GM23338 (cell line): ENCODE measurements around the gene XG. TPM values are rescaled to one million over a fixed set of nuclear protein-coding genes. Genes with fewer than 3 reads are reported as not detected.

Experiments used
- ATAC-seq: fragments of 200-7000 bp; cut with Tn5 transposase; 3 replicates; pipeline ENCODE4 v1.9.1; 2020
- DNase-seq: peaks from one replicate; pipeline ENCODE4 v3.0.0-alpha.2; 2015; ENCODE audit warnings: low spot score
- H2AFZ ChIP-seq: fragments of 200-600 bp; sonication (generic); 2 replicates; pipeline ENCODE4 v1.8.0; 2016; ENCODE audit warnings: antibody characterized with exemption, mild to moderate bottlenecking, moderate library complexity
- H3F3A ChIP-seq: fragments of 200-600 bp; sonication (generic); replicated peaks from 2 replicates; pipeline ENCODE4 v1.8.0; 2017; ENCODE audit warnings: antibody characterized with exemption, mixed run types, low read depth
- H3K27ac ChIP-seq: fragments of 200-600 bp; sonication (generic); 2 replicates; pipeline ENCODE4 v1.6.1; 2016; ENCODE audit warnings: low read depth
- H3K27me3 ChIP-seq: fragments of 200-600 bp; sonication (generic); 2 replicates; pipeline ENCODE4 v1.8.0; 2016; ENCODE audit warnings: mild to moderate bottlenecking, mixed run types, moderate library complexity; ENCODE audit not compliant: insufficient read depth
- H3K36me3 ChIP-seq: fragments of 200-600 bp; sonication (generic); 2 replicates; pipeline ENCODE4 v1.8.0; 2016; ENCODE audit warnings: mild to moderate bottlenecking; ENCODE audit not compliant: insufficient read depth
- H3K4me1 ChIP-seq: fragments of 200-600 bp; sonication (generic); 2 replicates; pipeline ENCODE4 v1.8.0; 2016; ENCODE audit warnings: mild to moderate bottlenecking, moderate library complexity; ENCODE audit not compliant: insufficient read depth
- H3K4me2 ChIP-seq: fragments of 200-600 bp; sonication (generic); 2 replicates; pipeline ENCODE4 v1.7.1; 2017; ENCODE audit warnings: mixed run types
- H3K4me3 ChIP-seq: fragments of 200-600 bp; sonication (generic); 2 replicates; pipeline ENCODE4 v1.6.1; 2016; ENCODE audit warnings: mixed run types
- H3K79me2 ChIP-seq: fragments of 200-600 bp; sonication (generic); replicated peaks from 2 replicates; pipeline ENCODE4 v1.8.0; 2017; ENCODE audit warnings: mild to moderate bottlenecking; ENCODE audit not compliant: insufficient read depth
- H3K9me2 ChIP-seq: fragments of 200-600 bp; sonication (generic); 2 replicates; pipeline ENCODE4 v1.8.0; 2017; ENCODE audit not compliant: insufficient read depth
- H4K20me1 ChIP-seq: fragments of 200-600 bp; sonication (generic); replicated peaks from 2 replicates; pipeline ENCODE4 v1.8.0; 2017; ENCODE audit warnings: mild to moderate bottlenecking; ENCODE audit not compliant: insufficient read depth
- H3K27ac Mint-ChIP-seq: 2 replicates; pipeline ENCODE4 v1.8.0; 2020; ENCODE audit warnings: inconsistent platforms, mild to moderate bottlenecking, moderate library complexity, mixed read lengths
- H3K27me3 Mint-ChIP-seq: 3 replicates; pipeline ENCODE4 v1.8.0; 2022; ENCODE audit warnings: low read depth, mild to moderate bottlenecking, moderate library complexity, mixed read lengths, inconsistent platforms; ENCODE audit not compliant: insufficient read depth, poor library complexity
- H3K36me3 Mint-ChIP-seq: 3 replicates; pipeline ENCODE4 v1.8.0; 2021; ENCODE audit warnings: low read depth, mild to moderate bottlenecking, inconsistent platforms, moderate library complexity, mixed read lengths
- H3K4me1 Mint-ChIP-seq: 3 replicates; pipeline ENCODE4 v1.8.0; 2020; ENCODE audit warnings: mild to moderate bottlenecking, inconsistent platforms, mixed read lengths
- H3K4me3 Mint-ChIP-seq: 3 replicates; pipeline ENCODE4 v1.8.0; 2021; ENCODE audit warnings: moderate library complexity, mild to moderate bottlenecking, inconsistent platforms, mixed read lengths
- H3K9me3 Mint-ChIP-seq: 3 replicates; pipeline ENCODE4 v1.8.0; 2020; ENCODE audit warnings: moderate library complexity, mild to moderate bottlenecking, inconsistent platforms, mixed read lengths
- CREB1 ChIP-seq: fragments of 250-450 bp; sonication (Bioruptor Pico); IDR thresholded peaks from 2 replicates; pipeline ENCODE4 v1.5.0; 2020; ENCODE audit warnings: low read depth, mild to moderate bottlenecking, moderate library complexity
- EZH2 ChIP-seq: fragments of 200-600 bp; sonication (generic); IDR thresholded peaks from one replicate; pipeline ENCODE4 v1.8.0; 2017; ENCODE audit warnings: antibody characterized with exemption, mild to moderate bottlenecking, low read depth; ENCODE audit not compliant: unreplicated experiment
- EZH2phosphoT487 ChIP-seq: fragments of 200-600 bp; sonication (generic); IDR thresholded peaks from one replicate; pipeline ENCODE4 v1.8.1; 2018; ENCODE audit warnings: antibody characterized with exemption; ENCODE audit not compliant: unreplicated experiment
- JUNB ChIP-seq: IDR thresholded peaks from one replicate; pipeline ENCODE4 v1.6.1; 2016; ENCODE audit warnings: antibody characterized with exemption; ENCODE audit not compliant: unreplicated experiment
- NANOG ChIP-seq: IDR thresholded peaks from 2 replicates; pipeline ENCODE4 v1.6.1; 2016; ENCODE audit warnings: antibody characterized with exemption, borderline replicate concordance
- POLR2AphosphoS5 ChIP-seq: IDR thresholded peaks from 2 replicates; pipeline ENCODE4 v1.6.1; 2016; ENCODE audit warnings: antibody characterized with exemption, low read depth
- STAT1 ChIP-seq: IDR thresholded peaks from one replicate; pipeline ENCODE4 v1.6.1; 2016; ENCODE audit warnings: antibody characterized with exemption; ENCODE audit not compliant: unreplicated experiment
- ZNF114 ChIP-seq: fragments of 250-450 bp; sonication (Bioruptor Pico); IDR thresholded peaks from 2 replicates; pipeline ENCODE4 v1.5.0; 2020; ENCODE audit warnings: mild to moderate bottlenecking, moderate library complexity
- ZNF331 ChIP-seq: fragments of 250-450 bp; sonication (Bioruptor Pico); IDR thresholded peaks from 2 replicates; pipeline ENCODE4 v1.5.0; 2020; ENCODE audit warnings: low read depth, mild to moderate bottlenecking, moderate library complexity
- polyA plus RNA-seq: library from polyadenylated mRNA; unstranded; fragments of >200 nt; fragmentation: Nextera tagmentation; extraction: Ambion mirVana; gene quantifications from 2 replicates; pipeline ENCODE4 v1.2.1, GENCODE V29; 2016
- total RNA-seq: library from RNA; depleted of rRNA; stranded (reverse); fragments of >200 nt; shearing (Covaris generic); gene quantifications from 2 replicates; pipeline ENCODE4 v1.2.3, GENCODE V29; 2014
- TF ChIP-seq, protein P1 (sequence below): IDR thresholded peaks from 2 replicates; pipeline ENCODE4 v1.6.1; 2016; ENCODE audit warnings: antibody characterized with exemption
- TF ChIP-seq, protein P2 (sequence below): IDR thresholded peaks from one replicate; pipeline ENCODE4 v1.6.1; 2018; ENCODE audit warnings: antibody characterized with exemption; ENCODE audit not compliant: unreplicated experiment
- TF ChIP-seq, protein P3 (sequence below), 2 experiments: fragments of 200-600 bp in 1 of 2; sonication (generic) in 1 of 2; conservative IDR thresholded peaks; 2 replicates each; pipeline versions ENCODE4 v1.5.1 to v1.6.1; 2016 to 2017; ENCODE audit warnings: antibody characterized with exemption in 2 of 2, low read depth in 2 of 2, mild to moderate bottlenecking in 2 of 2, moderate library complexity in 1 of 2
- TF ChIP-seq, protein P4 (sequence below): fragments of 250-450 bp; sonication (Bioruptor Pico); IDR thresholded peaks from 2 replicates; pipeline ENCODE4 v1.5.0; 2020; ENCODE audit warnings: mild to moderate bottlenecking, moderate library complexity

Gene XG
- total and polyA plus RNA-seq, 2 experiments from 2014 or later, result 0.28 to 0.60 TPM

DNA sequence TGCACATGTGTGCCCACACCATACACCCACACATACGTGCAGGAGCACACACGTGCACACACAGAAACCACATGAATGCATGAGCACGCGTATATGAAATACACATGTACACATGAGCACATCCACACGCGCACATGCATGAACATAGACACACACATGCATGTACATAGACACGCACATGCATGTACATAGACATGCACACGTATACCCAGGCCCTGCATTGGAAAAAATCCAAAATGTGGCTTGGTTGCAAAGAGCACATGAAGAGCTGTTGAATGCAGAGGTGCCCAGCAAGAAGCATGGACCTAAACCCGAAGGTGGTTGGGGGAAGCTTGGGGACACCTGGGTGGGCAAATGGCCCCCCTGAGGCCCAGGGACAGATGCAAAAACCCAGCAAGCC lies 42.3 kb upstream of the XG start:
- no peaks in the 10 kb centered on the region for H3K27me3 ChIP-seq
- no peaks in the 10 kb centered on the region for H4K20me1 ChIP-seq
- no peaks in the 10 kb centered on the region for H3K9me3 Mint-ChIP-seq
- peak overlapping the region; percentile 72 for H3K27ac ChIP-seq
- H3K27me3 Mint-ChIP-seq, result peaks cover 7% of the 10 kb centered on the region
- TF ChIP-seq ZNF331 (CRISPR knock-in tag) (no peak), ZNF114 (CRISPR knock-in tag) (no peak), EZH2 (no peak), EZH2phosphoT487 (no peak), CREB1 (CRISPR knock-in tag) (no peak), POLR2AphosphoS5 (no peak), NANOG (no peak), JUNB (no peak), STAT1 (no peak)
- TF ChIP-seq, protein P1, sequence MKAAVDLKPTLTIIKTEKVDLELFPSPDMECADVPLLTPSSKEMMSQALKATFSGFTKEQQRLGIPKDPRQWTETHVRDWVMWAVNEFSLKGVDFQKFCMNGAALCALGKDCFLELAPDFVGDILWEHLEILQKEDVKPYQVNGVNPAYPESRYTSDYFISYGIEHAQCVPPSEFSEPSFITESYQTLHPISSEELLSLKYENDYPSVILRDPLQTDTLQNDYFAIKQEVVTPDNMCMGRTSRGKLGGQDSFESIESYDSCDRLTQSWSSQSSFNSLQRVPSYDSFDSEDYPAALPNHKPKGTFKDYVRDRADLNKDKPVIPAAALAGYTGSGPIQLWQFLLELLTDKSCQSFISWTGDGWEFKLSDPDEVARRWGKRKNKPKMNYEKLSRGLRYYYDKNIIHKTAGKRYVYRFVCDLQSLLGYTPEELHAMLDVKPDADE, result no peak
- TF ChIP-seq, protein P2, sequence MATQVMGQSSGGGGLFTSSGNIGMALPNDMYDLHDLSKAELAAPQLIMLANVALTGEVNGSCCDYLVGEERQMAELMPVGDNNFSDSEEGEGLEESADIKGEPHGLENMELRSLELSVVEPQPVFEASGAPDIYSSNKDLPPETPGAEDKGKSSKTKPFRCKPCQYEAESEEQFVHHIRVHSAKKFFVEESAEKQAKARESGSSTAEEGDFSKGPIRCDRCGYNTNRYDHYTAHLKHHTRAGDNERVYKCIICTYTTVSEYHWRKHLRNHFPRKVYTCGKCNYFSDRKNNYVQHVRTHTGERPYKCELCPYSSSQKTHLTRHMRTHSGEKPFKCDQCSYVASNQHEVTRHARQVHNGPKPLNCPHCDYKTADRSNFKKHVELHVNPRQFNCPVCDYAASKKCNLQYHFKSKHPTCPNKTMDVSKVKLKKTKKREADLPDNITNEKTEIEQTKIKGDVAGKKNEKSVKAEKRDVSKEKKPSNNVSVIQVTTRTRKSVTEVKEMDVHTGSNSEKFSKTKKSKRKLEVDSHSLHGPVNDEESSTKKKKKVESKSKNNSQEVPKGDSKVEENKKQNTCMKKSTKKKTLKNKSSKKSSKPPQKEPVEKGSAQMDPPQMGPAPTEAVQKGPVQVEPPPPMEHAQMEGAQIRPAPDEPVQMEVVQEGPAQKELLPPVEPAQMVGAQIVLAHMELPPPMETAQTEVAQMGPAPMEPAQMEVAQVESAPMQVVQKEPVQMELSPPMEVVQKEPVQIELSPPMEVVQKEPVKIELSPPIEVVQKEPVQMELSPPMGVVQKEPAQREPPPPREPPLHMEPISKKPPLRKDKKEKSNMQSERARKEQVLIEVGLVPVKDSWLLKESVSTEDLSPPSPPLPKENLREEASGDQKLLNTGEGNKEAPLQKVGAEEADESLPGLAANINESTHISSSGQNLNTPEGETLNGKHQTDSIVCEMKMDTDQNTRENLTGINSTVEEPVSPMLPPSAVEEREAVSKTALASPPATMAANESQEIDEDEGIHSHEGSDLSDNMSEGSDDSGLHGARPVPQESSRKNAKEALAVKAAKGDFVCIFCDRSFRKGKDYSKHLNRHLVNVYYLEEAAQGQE, result no peak
- TF ChIP-seq, protein P3, sequence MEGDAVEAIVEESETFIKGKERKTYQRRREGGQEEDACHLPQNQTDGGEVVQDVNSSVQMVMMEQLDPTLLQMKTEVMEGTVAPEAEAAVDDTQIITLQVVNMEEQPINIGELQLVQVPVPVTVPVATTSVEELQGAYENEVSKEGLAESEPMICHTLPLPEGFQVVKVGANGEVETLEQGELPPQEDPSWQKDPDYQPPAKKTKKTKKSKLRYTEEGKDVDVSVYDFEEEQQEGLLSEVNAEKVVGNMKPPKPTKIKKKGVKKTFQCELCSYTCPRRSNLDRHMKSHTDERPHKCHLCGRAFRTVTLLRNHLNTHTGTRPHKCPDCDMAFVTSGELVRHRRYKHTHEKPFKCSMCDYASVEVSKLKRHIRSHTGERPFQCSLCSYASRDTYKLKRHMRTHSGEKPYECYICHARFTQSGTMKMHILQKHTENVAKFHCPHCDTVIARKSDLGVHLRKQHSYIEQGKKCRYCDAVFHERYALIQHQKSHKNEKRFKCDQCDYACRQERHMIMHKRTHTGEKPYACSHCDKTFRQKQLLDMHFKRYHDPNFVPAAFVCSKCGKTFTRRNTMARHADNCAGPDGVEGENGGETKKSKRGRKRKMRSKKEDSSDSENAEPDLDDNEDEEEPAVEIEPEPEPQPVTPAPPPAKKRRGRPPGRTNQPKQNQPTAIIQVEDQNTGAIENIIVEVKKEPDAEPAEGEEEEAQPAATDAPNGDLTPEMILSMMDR (conservative IDR thresholded peaks at IDR 0.05; ENCODE audit: low read depth in 2 of 2), result no peak
- TF ChIP-seq, protein P4, sequence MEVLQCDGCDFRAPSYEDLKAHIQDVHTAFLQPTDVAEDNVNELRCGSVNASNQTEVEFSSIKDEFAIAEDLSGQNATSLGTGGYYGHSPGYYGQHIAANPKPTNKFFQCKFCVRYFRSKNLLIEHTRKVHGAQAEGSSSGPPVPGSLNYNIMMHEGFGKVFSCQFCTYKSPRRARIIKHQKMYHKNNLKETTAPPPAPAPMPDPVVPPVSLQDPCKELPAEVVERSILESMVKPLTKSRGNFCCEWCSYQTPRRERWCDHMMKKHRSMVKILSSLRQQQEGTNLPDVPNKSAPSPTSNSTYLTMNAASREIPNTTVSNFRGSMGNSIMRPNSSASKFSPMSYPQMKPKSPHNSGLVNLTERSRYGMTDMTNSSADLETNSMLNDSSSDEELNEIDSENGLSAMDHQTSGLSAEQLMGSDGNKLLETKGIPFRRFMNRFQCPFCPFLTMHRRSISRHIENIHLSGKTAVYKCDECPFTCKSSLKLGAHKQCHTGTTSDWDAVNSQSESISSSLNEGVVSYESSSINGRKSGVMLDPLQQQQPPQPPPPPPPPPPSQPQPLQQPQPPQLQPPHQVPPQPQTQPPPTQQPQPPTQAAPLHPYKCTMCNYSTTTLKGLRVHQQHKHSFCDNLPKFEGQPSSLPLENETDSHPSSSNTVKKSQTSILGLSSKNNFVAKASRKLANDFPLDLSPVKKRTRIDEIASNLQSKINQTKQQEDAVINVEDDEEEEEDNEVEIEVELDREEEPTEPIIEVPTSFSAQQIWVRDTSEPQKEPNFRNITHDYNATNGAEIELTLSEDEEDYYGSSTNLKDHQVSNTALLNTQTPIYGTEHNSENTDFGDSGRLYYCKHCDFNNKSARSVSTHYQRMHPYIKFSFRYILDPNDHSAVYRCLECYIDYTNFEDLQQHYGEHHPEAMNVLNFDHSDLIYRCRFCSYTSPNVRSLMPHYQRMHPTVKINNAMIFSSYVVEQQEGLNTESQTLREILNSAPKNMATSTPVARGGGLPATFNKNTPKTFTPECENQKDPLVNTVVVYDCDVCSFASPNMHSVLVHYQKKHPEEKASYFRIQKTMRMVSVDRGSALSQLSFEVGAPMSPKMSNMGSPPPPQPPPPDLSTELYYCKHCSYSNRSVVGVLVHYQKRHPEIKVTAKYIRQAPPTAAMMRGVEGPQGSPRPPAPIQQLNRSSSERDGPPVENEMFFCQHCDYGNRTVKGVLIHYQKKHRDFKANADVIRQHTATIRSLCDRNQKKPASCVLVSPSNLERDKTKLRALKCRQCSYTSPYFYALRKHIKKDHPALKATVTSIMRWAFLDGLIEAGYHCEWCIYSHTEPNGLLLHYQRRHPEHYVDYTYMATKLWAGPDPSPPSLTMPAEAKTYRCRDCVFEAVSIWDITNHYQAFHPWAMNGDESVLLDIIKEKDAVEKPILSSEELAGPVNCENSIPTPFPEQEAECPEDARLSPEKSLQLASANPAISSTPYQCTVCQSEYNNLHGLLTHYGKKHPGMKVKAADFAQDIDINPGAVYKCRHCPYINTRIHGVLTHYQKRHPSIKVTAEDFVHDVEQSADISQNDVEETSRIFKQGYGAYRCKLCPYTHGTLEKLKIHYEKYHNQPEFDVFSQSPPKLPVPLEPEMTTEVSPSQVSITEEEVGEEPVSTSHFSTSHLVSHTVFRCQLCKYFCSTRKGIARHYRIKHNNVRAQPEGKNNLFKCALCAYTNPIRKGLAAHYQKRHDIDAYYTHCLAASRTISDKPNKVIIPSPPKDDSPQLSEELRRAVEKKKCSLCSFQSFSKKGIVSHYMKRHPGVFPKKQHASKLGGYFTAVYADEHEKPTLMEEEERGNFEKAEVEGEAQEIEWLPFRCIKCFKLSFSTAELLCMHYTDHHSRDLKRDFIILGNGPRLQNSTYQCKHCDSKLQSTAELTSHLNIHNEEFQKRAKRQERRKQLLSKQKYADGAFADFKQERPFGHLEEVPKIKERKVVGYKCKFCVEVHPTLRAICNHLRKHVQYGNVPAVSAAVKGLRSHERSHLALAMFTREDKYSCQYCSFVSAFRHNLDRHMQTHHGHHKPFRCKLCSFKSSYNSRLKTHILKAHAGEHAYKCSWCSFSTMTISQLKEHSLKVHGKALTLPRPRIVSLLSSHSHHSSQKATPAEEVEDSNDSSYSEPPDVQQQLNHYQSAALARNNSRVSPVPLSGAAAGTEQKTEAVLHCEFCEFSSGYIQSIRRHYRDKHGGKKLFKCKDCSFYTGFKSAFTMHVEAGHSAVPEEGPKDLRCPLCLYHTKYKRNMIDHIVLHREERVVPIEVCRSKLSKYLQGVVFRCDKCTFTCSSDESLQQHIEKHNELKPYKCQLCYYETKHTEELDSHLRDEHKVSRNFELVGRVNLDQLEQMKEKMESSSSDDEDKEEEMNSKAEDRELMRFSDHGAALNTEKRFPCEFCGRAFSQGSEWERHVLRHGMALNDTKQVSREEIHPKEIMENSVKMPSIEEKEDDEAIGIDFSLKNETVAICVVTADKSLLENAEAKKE (CRISPR knock-in tag), result no peak
- H3K4me1 Mint-ChIP-seq, result peaks cover 37% of the 10 kb centered on the region
- peaks cover 22% of the 10 kb centered on the region; the same call in 1 of the 2 replicates for H3K4me1 ChIP-seq
- no peak overlapping the region for H3K27ac Mint-ChIP-seq
- H3K4me3 ChIP-seq, result no peak overlapping the region
- H3F3A ChIP-seq, result peaks cover 23% of the 10 kb centered on the region
- no peaks in the 10 kb centered on the region for H3K36me3 ChIP-seq
- no peak overlapping the region for H2AFZ ChIP-seq
- H3K4me3 Mint-ChIP-seq, result no peak overlapping the region
- peaks cover 2% of the 10 kb centered on the region; the same call in 1 of the 2 replicates for H3K79me2 ChIP-seq
- peak overlapping the region; percentile 14; the same call in 1 of the 2 replicates for H3K4me2 ChIP-seq
- ATAC-seq (no peak), DNase-seq (no peak)
- H3K36me3 Mint-ChIP-seq, result no peaks in the 10 kb centered on the region
- no peaks in the 10 kb centered on the region for H3K9me2 ChIP-seq
